ENCODE data around the gene PNISR.
"Not testable (repeated sequence)": the region's sequence is repeated elsewhere in the genome, so short reads cannot be mapped to it uniquely, and the experiment has no call there.

The PNISR gene

GRCh38 chr6:99424761-99425646 lies at the start of gene PNISR:
TSS of gene PNISR (minus strand) at chr6:99425308. CDS start at chr6:99414659, 10,649 bp downstream.
- peak; percentile 96 for FAIRE-seq

- FAIRE-seq, result no peak
These were observed 48.6 kb upstream of the PNISR start for GRCh38 chr6:99473730-99474129.

- FAIRE-seq, result no peak
These were observed 46.5 kb upstream of the PNISR start for GRCh38 chr6:99471638-99472037.

GRCh38 chr6:99467509-99468106 lies 42.5 kb upstream of the PNISR start:
- peak; percentile 93 for FAIRE-seq

GRCh38 chr6:99459133-99459532 lies 34.0 kb upstream of the PNISR start:
- not testable (repeated sequence) for FAIRE-seq

DNA sequence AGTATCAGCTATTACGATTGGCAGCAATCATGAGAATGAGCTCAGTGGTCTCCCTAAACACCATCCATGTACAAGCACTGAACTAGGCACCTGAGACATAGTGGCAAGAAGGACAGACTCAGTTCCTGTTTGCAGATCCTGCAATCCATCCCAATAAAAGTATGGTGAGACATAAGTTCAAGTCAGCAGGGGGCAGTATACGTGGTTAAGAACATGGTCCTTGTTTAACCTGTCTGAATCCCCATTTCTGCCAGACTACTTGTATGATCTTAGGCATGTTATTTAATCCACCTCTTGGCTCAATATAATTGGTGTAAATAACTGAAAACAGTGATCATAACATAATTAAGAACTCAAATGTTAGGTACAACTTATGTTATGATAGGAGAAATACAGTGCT lies 33.2 kb upstream of the PNISR start:
- no peak for FAIRE-seq

DNA sequence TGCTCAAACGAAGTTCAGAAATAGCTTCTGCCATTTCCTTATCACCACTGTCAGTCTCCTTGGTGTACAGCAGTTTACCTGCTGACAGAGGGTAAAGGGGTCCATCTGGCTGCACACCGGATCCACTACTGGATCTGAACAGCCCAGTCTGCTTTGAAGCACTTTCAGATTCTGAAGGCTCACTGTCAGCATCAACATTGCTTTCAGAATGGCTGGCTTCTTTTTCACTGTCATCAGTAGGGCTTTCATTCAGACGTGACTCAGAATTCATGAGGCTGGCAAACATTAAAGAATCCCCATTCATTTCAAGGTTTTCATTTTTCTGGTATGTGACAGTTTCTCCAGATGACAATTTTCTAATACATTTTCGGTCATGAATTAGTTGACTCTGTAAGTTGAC lies 21.0 kb upstream of the PNISR start:
- FAIRE-seq, result no peak

GRCh38 chr6:99434702-99435530 lies 9.8 kb upstream of the PNISR start:
- peak; percentile 91 for FAIRE-seq

GRCh38 chr6:99432877-99433276 lies 7.8 kb upstream of the PNISR start:
- no peak for FAIRE-seq

- FAIRE-seq, result no peak
These were observed 6.8 kb upstream of the PNISR start for GRCh38 chr6:99431901-99432300.

- no peak for FAIRE-seq
These were observed 2.9 kb upstream of the PNISR start for GRCh38 chr6:99427988-99428387.

- FAIRE-seq, result no peak
These were observed 1.3 kb upstream of the PNISR start for GRCh38 chr6:99426451-99426757.

- no peak for FAIRE-seq
These were observed 741 bp upstream of the PNISR start for GRCh38 chr6:99425647-99426450.

DNA sequence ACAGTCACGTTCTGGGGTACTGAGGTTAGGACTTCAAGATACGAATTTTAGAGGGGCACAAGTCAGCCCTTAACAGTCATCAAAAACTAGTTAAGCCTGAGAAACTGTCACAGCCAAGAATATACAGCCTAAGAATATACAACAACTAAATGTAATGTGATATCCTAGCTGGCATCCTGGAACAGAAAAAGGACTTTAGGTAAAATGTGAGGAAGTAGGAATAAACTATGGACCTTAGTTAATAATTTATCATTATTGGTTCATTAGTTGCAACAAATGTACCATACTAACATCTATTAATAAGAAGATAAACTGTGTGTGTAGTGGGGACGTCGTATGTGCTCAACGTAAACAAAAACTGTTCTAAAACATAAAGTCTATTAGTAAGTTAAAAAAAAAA lies 1.1 kb downstream of the PNISR start:
- FAIRE-seq, result no peak

- no peak for FAIRE-seq
These were observed 2.2 kb downstream of the PNISR start for GRCh38 chr6:99422912-99423311.

GRCh38 chr6:99416892-99417767 lies 8.0 kb downstream of the PNISR start:
- FAIRE-seq, result no peak

DNA sequence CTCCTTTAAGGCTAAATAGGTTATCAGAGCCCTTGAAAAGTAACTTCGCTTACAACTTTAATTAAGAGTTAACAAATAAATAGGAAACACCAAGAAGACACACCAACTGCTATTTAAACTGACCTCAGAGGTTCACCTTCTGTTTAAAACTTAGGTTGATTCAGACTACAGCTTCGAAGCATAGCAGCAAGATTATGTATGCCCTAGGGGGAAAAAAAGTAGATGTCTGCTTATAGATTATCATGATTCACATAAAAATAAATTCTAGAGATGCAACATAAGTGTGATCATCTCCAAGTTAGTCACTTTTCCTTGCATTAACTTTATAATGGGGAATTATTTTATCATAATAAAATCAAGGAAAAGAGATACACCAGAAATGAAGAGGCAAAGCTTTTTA lies 8.9 kb downstream of the PNISR start:
- no peak for FAIRE-seq

- FAIRE-seq, result no peak
These were observed 9.7 kb downstream of the PNISR start for GRCh38 chr6:99415446-99415845.

DNA sequence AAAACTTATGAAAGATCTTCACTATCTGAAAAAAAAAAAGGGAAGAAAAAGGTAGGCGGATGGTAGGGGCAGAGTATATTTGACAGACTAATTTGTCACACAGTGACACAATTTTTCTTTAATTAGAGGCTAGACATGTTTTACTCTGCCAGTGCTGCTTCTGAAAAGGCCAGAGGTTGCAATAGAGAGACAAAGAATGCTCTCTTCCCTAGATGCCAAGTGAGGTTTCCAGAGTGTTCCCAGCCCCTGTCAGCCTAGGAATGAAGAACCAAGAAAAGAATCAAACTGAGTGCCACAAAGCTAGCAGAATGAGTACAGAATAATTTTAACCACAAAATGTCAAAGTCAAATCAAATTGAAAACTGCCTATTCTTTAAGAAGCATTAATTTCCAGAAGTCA lies 13.0 kb downstream of the PNISR start:
- FAIRE-seq, result no peak

- no peak for FAIRE-seq
These were observed 15.4 kb downstream of the PNISR start for GRCh38 chr6:99409672-99410071.

DNA sequence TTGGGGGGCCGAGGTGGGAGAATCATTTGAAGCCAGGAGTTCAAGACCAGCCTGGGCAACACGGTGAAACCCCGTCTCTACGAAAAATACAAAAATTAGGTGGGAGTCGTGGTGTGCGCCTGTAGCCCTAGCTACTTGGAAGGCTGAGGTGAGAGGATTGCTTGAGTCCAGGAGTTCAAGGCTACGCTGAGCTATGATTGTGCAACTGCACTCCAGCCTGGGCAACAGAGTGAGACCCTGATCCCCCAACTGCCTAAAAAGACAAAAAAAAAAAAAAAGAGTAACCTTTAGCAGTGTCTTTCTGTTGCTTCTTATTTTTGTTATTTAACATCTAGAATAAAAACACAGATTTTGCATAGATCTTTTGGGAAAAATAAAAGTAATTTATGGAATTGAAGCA lies 18.0 kb downstream of the PNISR start:
- FAIRE-seq, result no peak

GRCh38 chr6:99402448-99402847 lies 22.7 kb downstream of the PNISR start:
- FAIRE-seq, result no peak
